HG03064 (cell line): ENCODE results near the gene OPHN1.
"Not testable (repeated sequence)": the region's sequence is repeated elsewhere in the genome, so short reads cannot be mapped to it uniquely, and the experiment has no call there.

Experiments used
- ATAC-seq: cut with Tn5 transposase; IDR thresholded peaks from one replicate; pipeline ENCODE4 v1.9.1; 2021; ENCODE audit warnings: low read depth; ENCODE audit not compliant: unreplicated experiment

The OPHN1 gene

GRCh38 chrX:68090266-68090665 lies 343.0 kb downstream of the OPHN1 start:
- ATAC-seq, result no peak

DNA sequence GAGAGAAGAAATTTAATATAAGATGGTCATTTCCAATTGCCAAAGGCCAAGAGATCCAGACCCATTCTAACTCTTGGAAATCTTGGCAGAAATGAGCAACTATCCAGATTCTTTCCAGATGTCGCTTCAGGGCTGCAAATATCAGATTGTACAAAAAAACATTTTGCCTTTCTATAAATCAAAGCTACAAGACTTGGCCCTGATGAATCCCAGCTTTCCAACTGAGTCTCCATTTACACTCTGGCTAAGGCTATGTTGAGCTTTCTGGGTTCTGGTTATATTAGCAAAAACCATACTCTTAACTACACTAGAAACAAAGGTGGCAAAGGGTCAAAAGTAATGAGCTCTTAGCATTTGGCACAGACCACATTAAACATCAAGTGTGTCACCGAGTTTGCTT lies 345.8 kb downstream of the OPHN1 start:
- ATAC-seq, result no peak

DNA sequence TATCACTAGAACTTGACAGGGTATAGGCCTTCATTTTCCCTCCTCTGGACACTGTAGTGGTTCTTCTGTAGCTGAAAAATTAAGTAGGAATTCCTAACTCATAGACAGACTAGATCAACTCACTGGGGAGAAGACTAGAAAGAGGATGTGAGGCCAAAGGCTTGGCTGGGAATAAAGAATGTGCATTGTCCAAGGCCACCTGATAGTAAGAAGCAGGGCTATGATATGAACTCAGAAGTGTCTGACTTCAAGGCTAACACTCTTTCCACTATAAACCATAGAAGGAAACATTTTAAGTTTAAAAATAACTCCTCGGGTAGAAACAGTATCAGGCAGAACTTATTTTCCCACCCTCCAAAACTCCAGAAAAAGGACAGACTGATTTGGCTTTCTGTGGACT lies 346.6 kb downstream of the OPHN1 start:
- no peak for ATAC-seq

GRCh38 chrX:68084765-68085164 lies 348.5 kb downstream of the OPHN1 start:
- no peak for ATAC-seq

GRCh38 chrX:68083510-68083909 lies 349.8 kb downstream of the OPHN1 start:
- no peak for ATAC-seq

- no peak for ATAC-seq
These were observed 353.3 kb downstream of the OPHN1 start for GRCh38 chrX:68079961-68080360.

DNA sequence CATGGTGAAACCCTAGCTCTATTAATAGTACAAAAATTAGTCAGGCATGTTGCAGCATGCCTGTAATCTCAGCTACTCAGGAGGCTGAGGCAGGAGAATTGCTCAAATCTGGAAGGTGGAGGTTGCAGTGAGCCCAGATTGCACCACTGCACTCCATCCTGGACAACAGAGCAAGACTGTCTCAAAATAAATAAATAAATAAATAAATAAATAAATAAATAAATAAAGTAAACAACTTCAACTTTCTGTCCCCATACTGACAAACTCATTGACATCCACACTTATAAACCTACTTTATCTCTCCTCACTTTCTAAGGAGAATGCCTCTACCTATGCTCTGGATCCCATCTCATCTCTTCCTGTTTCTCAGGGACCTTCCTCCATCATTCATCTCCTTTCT lies 354.5 kb downstream of the OPHN1 start:
- not testable (repeated sequence) for ATAC-seq

DNA sequence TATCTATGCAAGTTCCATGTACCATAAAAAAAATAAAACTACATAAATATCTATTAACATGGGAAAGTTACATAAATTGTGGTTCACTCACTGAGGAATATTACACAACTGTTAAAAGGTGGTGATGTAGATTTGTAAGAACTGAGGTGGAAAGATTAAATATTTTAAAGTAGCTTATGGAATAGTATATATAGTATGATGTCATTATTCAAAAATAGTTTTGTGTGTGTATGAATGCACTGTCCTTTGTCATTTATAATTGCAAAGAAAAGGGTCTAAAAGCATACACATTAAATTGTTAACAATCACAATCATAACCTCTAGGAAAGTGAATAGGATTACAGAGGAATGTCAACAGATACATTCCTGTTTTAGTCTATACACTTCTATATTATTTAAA lies 355.9 kb downstream of the OPHN1 start:
- no peak for ATAC-seq

GRCh38 chrX:68072041-68072440 lies 361.3 kb downstream of the OPHN1 start:
- no peak for ATAC-seq

DNA sequence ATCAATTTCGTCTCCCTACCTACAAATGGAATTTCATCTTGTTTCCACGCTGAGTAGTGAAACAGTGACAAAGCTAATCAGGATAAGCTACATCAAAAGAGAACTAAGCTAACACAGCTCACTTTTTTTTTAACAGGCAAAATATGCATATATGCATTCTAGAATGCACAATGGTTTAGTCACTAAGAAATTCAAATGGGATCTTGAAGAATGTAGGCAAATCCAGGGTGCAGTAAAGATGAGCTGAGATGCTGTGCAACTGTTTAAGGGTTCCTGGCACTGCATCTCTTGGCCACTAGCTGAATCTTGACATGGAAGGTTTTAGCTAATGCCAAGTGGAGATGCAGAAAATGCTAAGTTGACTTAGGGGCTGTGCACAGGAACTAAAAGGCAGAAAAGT lies 363.2 kb downstream of the OPHN1 start:
- not testable (repeated sequence) for ATAC-seq

DNA sequence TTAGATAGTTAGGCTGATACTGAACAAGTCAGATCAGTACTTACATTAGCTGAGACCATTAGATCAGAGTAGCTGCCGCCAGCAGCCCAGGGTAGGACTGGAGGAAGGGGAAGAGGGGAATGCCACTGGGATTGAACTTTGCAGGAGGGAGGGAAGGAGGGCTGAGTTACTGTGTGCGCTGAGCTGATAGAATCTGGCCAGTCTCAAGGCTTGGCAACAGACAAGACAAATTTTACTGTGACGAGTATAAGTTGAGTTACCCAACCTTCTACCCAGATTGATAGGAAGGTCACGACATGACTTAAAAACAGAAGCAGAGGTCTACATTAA lies 372.1 kb downstream of the OPHN1 start:
- no peak for ATAC-seq

DNA sequence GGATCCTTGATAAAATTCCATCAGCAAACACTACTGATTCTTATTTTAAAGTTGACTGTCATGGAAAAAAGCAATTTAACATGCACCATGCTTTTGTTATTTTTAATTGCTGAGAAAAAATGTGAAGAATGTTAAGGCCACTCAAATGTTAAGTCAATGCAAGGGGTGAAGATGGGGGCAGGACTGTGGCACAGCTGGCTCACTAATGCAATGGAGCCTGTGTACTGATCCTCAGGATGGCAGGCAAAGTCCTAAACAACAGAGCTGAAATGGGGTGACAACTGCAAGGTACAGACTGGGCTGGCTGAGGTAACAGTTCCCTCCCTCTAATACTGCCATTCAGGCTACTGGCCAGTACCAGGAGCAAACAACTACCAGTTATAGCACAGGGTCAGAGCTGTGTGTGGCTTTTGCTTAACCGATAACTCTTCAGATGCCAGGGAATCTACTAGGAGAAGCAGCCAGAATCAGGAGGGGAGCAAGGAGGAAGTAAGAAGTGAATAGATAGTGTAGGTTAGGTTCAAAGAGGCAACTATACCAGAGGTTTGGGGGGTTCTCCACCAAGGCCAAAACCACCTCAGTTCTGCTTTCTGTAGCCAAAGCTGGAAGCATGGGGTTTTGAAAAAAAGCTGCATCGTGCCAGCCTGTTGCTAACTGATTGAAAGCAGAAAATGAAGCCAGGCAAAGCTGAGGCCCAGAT lies 372.6 kb downstream of the OPHN1 start:
- no peak for ATAC-seq

GRCh38 chrX:68059469-68059868 lies 373.8 kb downstream of the OPHN1 start:
- no peak for ATAC-seq

GRCh38 chrX:68049466-68049865 lies 383.8 kb downstream of the OPHN1 start:
- ATAC-seq, result no peak

DNA sequence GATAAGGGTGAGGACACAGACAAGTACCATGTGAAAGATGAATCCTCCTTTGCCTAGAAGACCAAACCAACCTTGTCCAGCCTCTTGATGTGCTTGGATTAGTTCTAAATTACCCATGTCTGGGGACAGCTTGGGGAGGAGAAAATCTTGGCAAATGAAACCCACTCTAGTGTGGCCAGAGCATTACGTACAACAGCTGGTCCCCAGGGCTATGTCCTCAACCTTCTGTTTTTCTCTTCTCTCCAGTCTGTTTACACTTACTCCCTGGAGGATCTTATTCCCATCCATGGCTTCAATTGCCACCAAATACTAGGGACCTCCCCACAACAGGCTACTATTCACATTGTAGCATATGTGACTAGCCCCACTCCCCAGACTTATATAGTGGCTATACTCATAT lies 384.5 kb downstream of the OPHN1 start:
- ATAC-seq, result no peak

DNA sequence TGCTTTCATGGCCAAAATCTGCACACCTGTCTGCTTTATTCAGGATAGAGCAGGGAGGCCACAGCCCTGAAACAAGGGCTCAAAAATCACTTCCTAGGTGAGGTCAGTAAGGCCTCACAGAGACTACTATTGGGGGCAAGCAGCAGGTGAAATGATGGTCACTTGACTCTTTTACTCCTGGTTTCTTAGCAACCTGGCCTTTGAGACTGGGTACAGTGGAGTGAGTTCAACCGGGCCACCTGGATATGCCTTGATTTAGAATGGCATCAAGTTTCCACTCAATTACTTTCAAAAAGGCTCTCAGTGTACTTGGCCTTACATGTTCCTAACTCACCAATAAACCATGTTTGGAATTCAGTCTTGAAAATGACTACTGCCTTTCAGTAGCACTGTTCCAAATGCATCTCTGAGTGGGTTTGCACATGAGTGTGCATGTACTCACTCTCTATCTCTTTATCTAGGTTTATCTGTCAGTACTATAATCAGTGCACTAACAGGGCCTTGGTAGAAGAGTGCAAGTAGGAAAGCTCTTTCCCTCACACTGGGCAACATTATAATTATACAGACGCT lies 388.2 kb downstream of the OPHN1 start:
- ATAC-seq, result no peak

GRCh38 chrX:68043713-68044438 lies 389.4 kb downstream of the OPHN1 start:
- no peak for ATAC-seq

DNA sequence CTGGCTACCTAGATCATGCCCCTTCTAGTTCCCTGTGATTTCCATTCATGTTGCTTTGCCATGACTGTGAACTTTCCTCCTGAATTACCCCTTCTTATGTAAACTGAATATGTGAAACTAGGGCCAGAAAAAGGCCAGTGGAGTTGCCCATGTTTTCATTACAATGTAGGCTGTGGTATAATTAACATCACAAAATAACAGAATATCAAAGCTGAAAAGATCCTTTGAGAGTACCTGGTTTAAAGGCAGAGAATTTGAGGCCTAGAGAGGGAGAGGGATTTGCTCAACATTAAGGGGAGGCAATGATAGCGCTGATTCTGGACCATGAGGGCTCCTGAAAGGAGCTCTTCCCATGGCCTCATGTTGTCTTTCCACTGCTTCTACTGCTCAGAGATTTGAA lies 392.2 kb downstream of the OPHN1 start:
- no peak for ATAC-seq

DNA sequence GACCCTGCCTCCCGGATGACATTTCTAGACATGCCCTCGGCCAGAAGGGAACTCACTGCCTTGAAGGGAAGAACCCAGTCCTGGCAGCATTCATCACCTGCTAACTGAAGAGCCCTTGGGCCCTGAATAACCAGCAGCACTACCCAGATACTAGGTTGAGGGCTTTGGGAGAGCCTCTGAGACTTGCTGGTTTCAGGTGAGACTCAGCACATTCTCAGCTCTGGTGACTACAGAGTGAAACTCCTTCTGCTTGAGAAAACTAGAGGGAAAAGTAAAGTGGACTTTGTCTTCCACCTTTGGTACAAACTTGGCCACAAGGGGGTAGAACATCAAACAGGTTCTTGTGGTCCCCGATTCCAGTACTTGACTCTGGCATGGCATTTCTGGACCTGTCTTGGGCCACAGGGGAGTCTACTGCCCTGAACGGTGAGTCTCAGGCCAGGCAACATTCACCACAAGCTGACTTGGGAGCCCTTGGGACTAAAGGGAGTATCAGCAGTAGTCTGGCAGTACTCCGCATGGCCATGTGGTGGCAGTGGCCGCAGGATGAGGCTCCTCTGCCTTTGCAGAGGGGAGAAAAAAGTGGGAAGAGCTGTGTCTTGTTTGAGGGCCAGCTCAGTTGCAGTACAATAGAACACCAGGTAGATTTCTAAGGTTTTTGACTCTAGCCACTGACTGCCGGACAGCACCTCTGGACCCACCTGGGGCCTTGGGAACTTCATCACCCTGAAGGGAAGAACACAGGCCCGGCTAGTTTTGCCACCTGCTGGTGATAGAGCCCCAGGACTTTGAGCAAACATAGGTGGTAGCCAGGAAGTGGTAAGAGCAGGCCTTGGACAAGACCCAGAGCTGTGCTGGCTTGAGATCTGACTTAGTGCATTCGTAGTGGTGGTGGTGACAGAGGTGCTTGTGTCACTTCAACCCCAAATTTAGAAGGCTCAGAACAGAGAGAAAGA lies 414.8 kb downstream of the OPHN1 start:
- no peak for ATAC-seq

DNA sequence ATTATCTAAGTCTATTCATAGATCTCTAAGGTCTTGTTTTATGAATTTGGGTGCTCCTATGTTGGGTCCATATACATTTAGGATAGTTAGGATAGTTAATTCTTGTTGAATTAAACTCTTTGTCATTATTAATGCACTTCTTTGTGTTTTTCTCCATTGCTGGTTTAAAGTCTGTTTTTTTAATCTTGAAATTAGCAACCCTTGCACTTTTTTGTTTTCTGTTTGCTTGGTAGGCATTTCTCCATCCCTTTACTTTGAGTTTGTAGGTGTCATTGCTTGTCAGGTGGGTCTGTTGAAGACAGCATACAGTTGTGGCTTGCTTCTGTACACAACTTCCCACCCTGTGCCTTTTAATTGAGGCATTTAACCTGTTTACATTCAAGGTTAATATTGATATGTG lies 434.8 kb downstream of the OPHN1 start:
- ATAC-seq, result no peak
